Measurements from ENCODE around the gene HAUS7.

Gene HAUS7

DNA sequence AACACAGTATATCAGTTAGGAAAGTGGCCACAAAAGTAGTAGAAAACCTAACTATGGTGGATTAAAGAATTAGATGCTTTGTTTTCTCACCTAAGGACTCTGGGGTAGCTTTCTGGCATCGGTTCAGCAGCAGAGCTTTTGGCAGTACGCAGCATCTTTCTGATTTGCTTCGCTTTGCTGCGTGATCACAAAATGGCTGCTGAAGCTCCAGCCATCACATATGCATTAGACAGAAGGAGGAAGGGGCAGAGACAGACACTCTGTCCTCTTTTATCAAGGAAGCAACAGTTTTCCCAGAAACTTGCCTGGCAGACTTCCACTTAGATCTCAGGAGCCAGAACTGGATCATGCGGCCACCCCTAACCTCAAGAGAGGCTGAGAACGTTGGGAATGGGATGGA is 39.6 kb downstream of the HAUS7 start:
- no peak overlapping the region for H3K4me3 ChIP-seq (ENCODE audit: low read length)
- no peak overlapping the region for H3K27ac ChIP-seq (ENCODE audit: low read depth, low read length)
- no peaks in the 10 kb centered on the region for H3K79me2 ChIP-seq (ENCODE audit: control insufficient read depth, low read length)
- no peak for TF ChIP-seq EZH2phosphoT487 (IDR thresholded peaks at IDR 0.05; ENCODE audit: borderline replicate concordance, low read length)
- no peak for TF ChIP-seq CTCF (IDR thresholded peaks at IDR 0.05; ENCODE audit: low read depth, low read length, poor library complexity, severe bottlenecking)
- no peaks in the 10 kb centered on the region for H3K36me3 ChIP-seq (ENCODE audit: control insufficient read depth, low read length)
- H3K27me3 ChIP-seq (ENCODE audit: control insufficient read depth, low read length) = no peaks in the 10 kb centered on the region
- no peaks in the 10 kb centered on the region for H3K4me1 ChIP-seq (ENCODE audit: control insufficient read depth, low read length)
- H3K9me2 ChIP-seq (replicated peaks; ENCODE audit: control insufficient read depth, low read length) = no peaks in the 10 kb centered on the region
- no peaks in the 10 kb centered on the region for H3K9me3 ChIP-seq (ENCODE audit: control insufficient read depth, insufficient read depth, low read length)
- no peaks in the 10 kb centered on the region for H3F3A ChIP-seq (ENCODE audit: control insufficient read depth, insufficient read depth)
- no peaks in the 10 kb centered on the region for H4K20me1 ChIP-seq (ENCODE audit: control insufficient read depth, insufficient read depth, low read depth, low read length)
- H3K4me2 ChIP-seq (ENCODE audit: low read length) = no peak overlapping the region

GRCh38 chrX:153426204-153426603 is 44.2 kb downstream of the HAUS7 start:
- TF ChIP-seq CTCF (IDR thresholded peaks at IDR 0.05; ENCODE audit: low read depth, low read length, poor library complexity, severe bottlenecking) (no peak), EZH2phosphoT487 (IDR thresholded peaks at IDR 0.05; ENCODE audit: borderline replicate concordance, low read length) (no peak)
- H3K27ac ChIP-seq (ENCODE audit: low read depth, low read length) = no peak overlapping the region

DNA sequence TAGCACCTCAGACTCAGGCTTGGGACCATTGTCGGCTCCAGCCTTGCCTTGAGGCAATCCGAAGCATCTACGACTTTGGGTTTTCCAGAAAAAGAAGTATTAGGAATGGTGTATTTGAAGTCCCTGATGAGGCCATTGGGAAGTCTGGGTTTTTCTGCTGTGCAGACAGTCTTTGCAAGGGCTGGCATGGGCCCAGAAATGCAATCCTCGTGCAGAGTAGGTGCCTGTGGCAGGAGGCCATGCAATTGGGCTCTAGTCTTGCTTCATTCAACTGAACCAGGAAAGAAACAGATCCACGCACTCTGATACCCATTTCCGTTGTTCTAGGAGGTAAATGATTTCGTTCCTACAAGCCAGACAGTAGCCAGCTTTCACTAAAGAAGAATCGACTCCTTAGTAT is 46.7 kb downstream of the HAUS7 start:
- TF ChIP-seq EZH2phosphoT487 (IDR thresholded peaks at IDR 0.05; ENCODE audit: borderline replicate concordance, low read length) (no peak), CTCF (IDR thresholded peaks at IDR 0.05; ENCODE audit: low read depth, low read length, poor library complexity, severe bottlenecking) (no peak)
- H3K4me2 ChIP-seq (ENCODE audit: low read length) = no peak overlapping the region
- H3K9me3 ChIP-seq (ENCODE audit: control insufficient read depth, insufficient read depth, low read length) = no peaks in the 10 kb centered on the region
- no peaks in the 10 kb centered on the region for H3K27me3 ChIP-seq (ENCODE audit: control insufficient read depth, low read length)
- no peak overlapping the region for H3K27ac ChIP-seq (ENCODE audit: low read depth, low read length)
- H4K20me1 ChIP-seq (ENCODE audit: control insufficient read depth, insufficient read depth, low read depth, low read length) = no peaks in the 10 kb centered on the region
- no peaks in the 10 kb centered on the region for H3K4me1 ChIP-seq (ENCODE audit: control insufficient read depth, low read length)
- no peaks in the 10 kb centered on the region for H3K9me2 ChIP-seq (replicated peaks; ENCODE audit: control insufficient read depth, low read length)
- no peaks in the 10 kb centered on the region for H3K36me3 ChIP-seq (ENCODE audit: control insufficient read depth, low read length)
- H3K79me2 ChIP-seq (ENCODE audit: control insufficient read depth, low read length) = no peaks in the 10 kb centered on the region
- H3K4me3 ChIP-seq (ENCODE audit: low read length) = no peak overlapping the region
- no peaks in the 10 kb centered on the region for H3F3A ChIP-seq (ENCODE audit: control insufficient read depth, insufficient read depth)

More at GRCh38 chrX:153426204-153426603, 44.2 kb downstream of the HAUS7 start:
- H3F3A ChIP-seq (ENCODE audit: control insufficient read depth, insufficient read depth) = no peaks in the 10 kb centered on the region
- no peaks in the 10 kb centered on the region for H3K79me2 ChIP-seq (ENCODE audit: control insufficient read depth, low read length)
- H4K20me1 ChIP-seq (ENCODE audit: control insufficient read depth, insufficient read depth, low read depth, low read length) = no peaks in the 10 kb centered on the region
- H3K4me1 ChIP-seq (ENCODE audit: control insufficient read depth, low read length) = no peaks in the 10 kb centered on the region
- H3K4me3 ChIP-seq (ENCODE audit: low read length) = no peak overlapping the region
- no peaks in the 10 kb centered on the region for H3K36me3 ChIP-seq (ENCODE audit: control insufficient read depth, low read length)
- no peaks in the 10 kb centered on the region for H3K9me2 ChIP-seq (replicated peaks; ENCODE audit: control insufficient read depth, low read length)
- H3K4me2 ChIP-seq (ENCODE audit: low read length) = no peak overlapping the region
- no peaks in the 10 kb centered on the region for H3K9me3 ChIP-seq (ENCODE audit: control insufficient read depth, insufficient read depth, low read length)
- H3K27me3 ChIP-seq (ENCODE audit: control insufficient read depth, low read length) = no peaks in the 10 kb centered on the region

DNA sequence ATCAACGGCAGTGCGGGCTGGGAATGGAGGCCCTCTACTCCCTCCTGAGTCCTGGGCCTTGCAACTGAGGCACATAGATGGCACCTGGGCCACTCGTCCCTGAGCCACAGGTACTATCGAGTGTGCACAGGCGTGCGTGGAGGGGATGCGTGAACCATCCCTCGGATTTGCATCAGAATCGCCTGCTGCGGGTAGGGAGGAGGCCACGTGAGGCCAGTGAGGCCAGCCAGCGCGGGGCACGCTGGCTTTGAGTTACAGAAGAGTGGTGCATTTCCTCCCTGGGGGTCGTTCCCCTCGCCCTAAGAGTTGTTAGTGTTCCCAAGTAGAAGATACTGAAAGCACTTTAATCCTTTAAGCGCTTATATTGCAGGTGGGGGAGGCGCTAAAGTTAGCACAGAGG is 48.5 kb downstream of the HAUS7 start:
- Histone ChIP-seq H3K9me3 (ENCODE audit: control insufficient read depth, insufficient read depth, low read length) (no peaks in the 10 kb centered on the region), H3K79me2 (ENCODE audit: control insufficient read depth, low read length) (no peaks in the 10 kb centered on the region)
- TF ChIP-seq EZH2phosphoT487 (IDR thresholded peaks at IDR 0.05; ENCODE audit: borderline replicate concordance, low read length) (no peak), CTCF (IDR thresholded peaks at IDR 0.05; ENCODE audit: low read depth, low read length, poor library complexity, severe bottlenecking) (no peak)

More for the DNA sequence above, 48.5 kb downstream of the HAUS7 start:
- H3K27me3 ChIP-seq (ENCODE audit: control insufficient read depth, low read length) = no peaks in the 10 kb centered on the region
- no peak overlapping the region for H3K27ac ChIP-seq (ENCODE audit: low read depth, low read length)
- no peaks in the 10 kb centered on the region for H3K4me1 ChIP-seq (ENCODE audit: control insufficient read depth, low read length)
- no peaks in the 10 kb centered on the region for H3F3A ChIP-seq (ENCODE audit: control insufficient read depth, insufficient read depth)
- no peak overlapping the region for H3K4me3 ChIP-seq (ENCODE audit: low read length)
- H3K36me3 ChIP-seq (ENCODE audit: control insufficient read depth, low read length) = no peaks in the 10 kb centered on the region
- H3K4me2 ChIP-seq (ENCODE audit: low read length) = no peak overlapping the region
- H3K9me2 ChIP-seq (replicated peaks; ENCODE audit: control insufficient read depth, low read length) = no peaks in the 10 kb centered on the region
- H4K20me1 ChIP-seq (ENCODE audit: control insufficient read depth, insufficient read depth, low read depth, low read length) = no peaks in the 10 kb centered on the region
